Ectodermal cell (in vitro differentiated cells): ENCODE measurements around the gene E2F1.
"Not testable (repeated sequence)": the region's sequence is repeated elsewhere in the genome, so short reads cannot be mapped to it uniquely, and the experiment has no call there.

Experiments
- H3K27ac ChIP-seq: 2 replicates; pipeline ENCODE4 v1.7.0; 2013; ENCODE audit warnings: mild to moderate bottlenecking, low read depth, low read length; ENCODE audit not compliant: insufficient read depth, poor library complexity, severe bottlenecking
- H3K27me3 ChIP-seq: 2 replicates; pipeline ENCODE4 v1.7.0; 2013; ENCODE audit warnings: mild to moderate bottlenecking, low read length; ENCODE audit not compliant: insufficient read depth, control insufficient read depth, poor library complexity, severe bottlenecking
- H3K36me3 ChIP-seq: one replicate; pipeline ENCODE4 v1.7.0; 2013; ENCODE audit warnings: low read length; ENCODE audit not compliant: control insufficient read depth, insufficient read depth
- H3K4me1 ChIP-seq: one replicate; pipeline ENCODE4 v1.7.0; 2013; ENCODE audit warnings: low read length; ENCODE audit not compliant: control insufficient read depth, insufficient read depth
- H3K4me3 ChIP-seq: 2 replicates; pipeline ENCODE4 v1.7.0; 2013; ENCODE audit warnings: low read depth, low read length, control low read depth; ENCODE audit not compliant: insufficient read depth
- H3K9me3 ChIP-seq: 2 replicates; pipeline ENCODE4 v1.7.0; 2013; ENCODE audit warnings: mild to moderate bottlenecking, low read length, moderate library complexity; ENCODE audit not compliant: control insufficient read depth
- WGBS, 2 experiments: methylation state at CpG; one replicate each; pipeline ENCODE4 v1.1.7; 2013; ENCODE audit warnings: missing lambda C conversion rate in 2 of 2; 5-methylcytosine and 5-hydroxymethylcytosine counted together

The E2F1 gene

DNA sequence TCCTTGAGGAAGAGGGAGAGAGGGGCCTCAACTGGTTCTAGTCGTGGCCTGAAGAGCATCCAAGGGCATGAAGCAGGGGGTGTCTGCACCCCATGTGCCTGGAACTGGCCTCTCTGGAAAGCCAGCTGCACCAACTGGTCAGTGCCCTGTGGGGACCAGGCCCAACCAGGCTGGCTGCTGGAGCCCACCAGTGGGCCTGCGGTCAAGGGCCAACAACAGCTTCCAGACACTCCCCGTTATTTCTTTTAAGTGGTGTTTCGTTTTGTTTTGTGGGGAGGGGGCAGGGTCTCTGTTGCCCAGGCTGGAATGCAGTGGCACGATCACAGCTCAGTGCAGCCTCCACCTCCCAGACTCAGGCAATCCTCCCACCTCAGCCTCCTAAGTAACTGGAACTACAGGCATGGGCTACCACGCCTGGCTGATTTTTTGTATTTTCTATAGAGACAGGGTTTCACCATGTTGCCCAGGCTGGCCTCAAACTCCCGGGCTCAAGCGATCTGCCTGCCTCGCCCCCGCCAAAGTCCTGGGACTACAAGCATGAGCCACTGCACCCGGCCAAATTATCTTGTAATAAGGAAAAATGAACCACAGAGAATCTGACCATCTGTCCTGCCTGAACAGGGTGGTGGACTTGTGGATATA is 36.0 kb downstream of the E2F1 start:
- 91% methylated on average over 11 of the region's 11 CpGs for WGBS, 2 experiments
- H3K9me3 ChIP-seq, result no peaks in the 10 kb centered on the region
- no peak overlapping the region for H3K27ac ChIP-seq
- H3K36me3 ChIP-seq, result no peaks in the 10 kb centered on the region
- no peak overlapping the region for H3K4me3 ChIP-seq
- no peaks in the 10 kb centered on the region for H3K4me1 ChIP-seq
- H3K27me3 ChIP-seq, result no peaks in the 10 kb centered on the region

DNA sequence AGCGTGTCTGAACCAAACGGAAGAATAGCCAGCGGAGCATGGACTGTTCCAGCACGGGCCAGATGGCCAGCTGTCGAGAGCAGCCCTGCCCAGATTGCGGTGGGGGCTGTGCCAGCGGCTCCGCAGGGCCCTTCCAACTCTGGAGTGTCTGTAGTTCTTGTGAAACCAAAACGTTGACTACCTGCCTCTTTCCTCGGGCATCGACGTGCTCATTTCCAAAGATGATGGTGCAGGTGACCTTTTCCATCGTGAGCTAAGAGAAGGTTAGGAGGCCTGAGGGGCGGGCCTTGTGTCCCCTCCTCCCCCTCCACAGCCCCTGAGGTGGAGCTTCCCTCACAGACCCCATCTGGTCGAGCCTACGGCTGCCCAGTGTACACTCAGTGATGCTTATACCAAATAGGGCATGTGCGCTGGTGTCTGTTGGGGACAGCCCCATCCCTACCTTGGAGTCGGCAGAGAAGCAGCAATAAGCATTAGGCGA is 36.9 kb downstream of the E2F1 start:
- H3K36me3 ChIP-seq, result peaks cover 1% of the 10 kb centered on the region
- H3K27me3 ChIP-seq, result no peaks in the 10 kb centered on the region
- H3K9me3 ChIP-seq, result no peaks in the 10 kb centered on the region
- no peak overlapping the region for H3K27ac ChIP-seq
- H3K4me1 ChIP-seq, result no peaks in the 10 kb centered on the region
- no peak overlapping the region for H3K4me3 ChIP-seq
- 89 to 92% methylated on average over 19 of the region's 19 CpGs for WGBS, 2 experiments

DNA sequence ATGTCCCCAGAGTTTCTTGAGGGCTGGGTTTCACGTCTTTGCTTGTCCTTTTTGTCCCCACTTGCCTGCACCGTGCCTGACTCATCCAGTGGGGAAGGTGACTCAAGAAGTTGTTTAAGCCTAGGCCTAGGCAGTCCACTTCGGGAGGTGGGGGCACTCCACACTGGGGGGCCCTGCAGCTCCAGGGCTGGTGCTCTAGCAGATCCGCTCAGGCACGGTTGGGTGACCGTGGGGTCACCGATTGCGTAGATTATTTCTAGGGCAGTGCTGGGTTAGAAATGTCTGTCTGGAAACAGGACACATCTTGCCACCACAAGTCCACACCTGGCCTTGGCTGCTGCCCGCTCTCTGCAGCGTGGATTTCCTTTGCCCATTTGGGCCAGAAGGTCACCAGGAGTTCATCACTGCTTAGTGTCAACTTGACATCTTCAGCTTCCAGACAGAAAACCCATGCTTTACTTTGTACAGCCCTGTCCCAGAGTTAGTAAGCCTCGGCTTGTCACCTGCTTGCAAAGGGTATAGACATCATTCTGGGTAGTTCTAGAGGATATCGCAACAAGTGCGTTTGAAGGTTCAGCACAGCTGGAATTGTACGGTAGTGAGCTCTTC is 37.7 kb downstream of the E2F1 start:
- no peak overlapping the region for H3K4me3 ChIP-seq
- H3K4me1 ChIP-seq, result no peaks in the 10 kb centered on the region
- H3K36me3 ChIP-seq, result peaks cover 6% of the 10 kb centered on the region
- no peaks in the 10 kb centered on the region for H3K9me3 ChIP-seq
- no peaks in the 10 kb centered on the region for H3K27me3 ChIP-seq
- H3K27ac ChIP-seq, result no peak overlapping the region
- 94 to 95% methylated on average over 14 of the region's 14 CpGs for WGBS, 2 experiments

DNA sequence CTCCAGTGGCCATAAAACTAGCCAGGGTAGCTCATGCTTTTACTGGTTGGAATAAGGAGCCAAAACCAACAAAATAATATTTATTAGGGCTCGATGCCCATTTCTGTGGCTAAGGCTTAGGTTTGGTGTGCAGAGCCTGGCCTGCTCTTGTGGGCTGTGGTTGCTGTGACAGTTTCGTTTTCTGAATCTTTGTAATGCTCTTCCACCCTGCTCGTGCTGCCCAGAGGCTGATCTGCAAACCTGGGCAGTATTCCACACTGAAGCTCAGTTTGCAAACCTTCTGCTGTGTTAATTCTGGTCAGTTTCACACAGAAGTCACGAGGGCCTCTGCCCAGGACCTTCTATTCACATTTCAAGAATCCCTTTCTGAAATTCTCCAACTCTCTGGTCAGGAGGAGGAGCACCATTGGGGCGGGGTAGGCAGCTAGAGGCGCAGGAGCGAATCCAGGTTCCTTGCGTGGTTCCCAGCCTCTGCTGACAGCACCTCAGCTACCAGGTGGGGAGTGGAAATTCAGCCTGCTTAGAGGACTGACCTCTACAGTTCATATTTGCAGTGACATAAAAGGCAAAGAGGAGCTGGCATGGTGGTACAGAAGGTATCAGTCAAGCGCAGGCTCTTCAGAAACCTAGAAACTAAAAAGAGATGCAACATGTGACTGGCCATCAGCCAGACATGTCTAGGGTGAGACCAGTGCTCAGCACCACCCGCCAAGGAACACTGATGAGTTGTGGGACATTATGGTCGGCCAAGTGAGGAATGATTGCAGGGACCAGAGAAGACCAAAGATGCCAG is 38.4 kb downstream of the E2F1 start:
- no peaks in the 10 kb centered on the region for H3K9me3 ChIP-seq
- WGBS, 2 experiments, result 93 to 95% methylated on average over 11 of the region's 11 CpGs
- no peaks in the 10 kb centered on the region for H3K4me1 ChIP-seq
- no peak overlapping the region for H3K27ac ChIP-seq
- H3K36me3 ChIP-seq, result peaks cover 6% of the 10 kb centered on the region
- H3K4me3 ChIP-seq, result no peak overlapping the region
- no peaks in the 10 kb centered on the region for H3K27me3 ChIP-seq

DNA sequence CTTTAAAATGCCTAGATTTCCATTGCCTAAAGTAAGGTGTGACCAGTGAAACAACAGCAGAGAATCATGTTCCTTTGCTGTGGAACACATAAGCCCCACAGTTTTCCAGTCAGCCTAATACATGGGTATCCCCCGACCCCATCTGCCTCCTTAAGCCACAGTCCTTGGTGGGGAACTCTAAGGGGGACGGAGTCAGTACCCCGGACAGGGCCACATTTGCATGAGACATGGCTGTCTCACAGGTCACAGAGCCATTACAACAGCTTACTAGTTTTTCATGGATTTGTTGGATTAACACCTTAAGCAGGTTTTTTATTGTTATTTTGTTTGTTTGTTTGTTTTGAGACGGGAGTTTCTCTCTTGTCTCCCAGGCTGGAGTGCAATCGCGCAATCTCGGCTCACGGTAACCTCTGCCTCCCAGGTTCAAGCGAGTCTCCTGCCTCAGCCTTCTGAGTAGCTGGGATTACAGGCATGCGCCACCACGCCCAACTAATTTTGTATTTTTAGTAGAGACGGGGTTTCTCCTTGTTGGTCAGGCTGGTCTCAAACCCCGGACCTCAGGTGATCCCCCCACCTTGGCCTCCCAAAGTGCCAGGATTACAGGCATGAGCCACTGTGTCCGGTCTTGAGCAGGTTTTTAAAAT is 39.1 kb downstream of the E2F1 start:
- H3K27me3 ChIP-seq, H3K9me3 ChIP-seq, H3K4me3 ChIP-seq, H3K4me1 ChIP-seq, H3K27ac ChIP-seq, H3K36me3 ChIP-seq: not testable (repeated sequence)
- WGBS, 2 experiments, result 87% methylated on average over 14 of the region's 14 CpGs

DNA sequence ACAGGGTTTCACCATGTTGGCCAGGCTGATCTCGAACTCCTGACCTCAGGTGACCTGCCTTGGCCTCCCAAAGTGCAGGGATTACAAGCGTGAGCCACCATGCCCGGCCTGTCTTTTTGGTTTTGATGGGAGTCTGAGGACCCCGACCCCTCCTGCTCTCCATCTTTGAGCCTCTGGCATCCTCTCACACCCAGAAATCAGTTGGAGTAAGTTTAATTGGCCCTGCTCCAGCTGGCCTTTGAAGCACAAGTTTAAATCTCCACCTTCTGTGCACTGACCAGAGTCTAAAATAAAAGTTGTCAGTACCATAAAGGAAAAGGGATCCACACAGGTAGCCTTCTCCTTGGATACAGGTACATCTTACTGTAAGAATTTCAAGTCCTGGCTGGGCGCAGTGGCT is 40.0 kb downstream of the E2F1 start:
- Histone ChIP-seq H3K4me3 (no peak overlapping the region), H3K4me1 (no peaks in the 10 kb centered on the region), H3K36me3 (peaks cover 6% of the 10 kb centered on the region), H3K9me3 (no peaks in the 10 kb centered on the region), H3K27ac (no peak overlapping the region), H3K27me3 (no peaks in the 10 kb centered on the region)
- WGBS, 2 experiments, result 92 to 93% methylated on average over 5 of the region's 5 CpGs

DNA sequence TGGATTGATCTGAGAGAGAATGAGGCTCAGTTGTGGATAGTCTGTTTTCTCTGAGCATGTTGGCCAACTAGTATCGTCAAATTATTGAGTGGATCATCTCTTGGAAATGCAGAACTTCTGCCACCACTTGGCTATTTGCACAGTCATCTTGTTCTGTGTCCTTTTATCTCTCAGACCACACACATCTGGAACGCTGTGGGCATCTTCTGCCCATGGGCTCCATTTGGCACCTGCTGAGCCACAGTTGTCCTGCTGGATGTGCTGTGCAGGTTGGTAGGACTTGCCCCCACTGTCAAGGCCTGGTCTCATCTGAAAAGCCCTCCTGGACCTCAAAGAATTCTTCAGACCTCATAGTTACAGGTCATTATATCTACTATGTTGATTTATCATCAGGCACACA is 40.8 kb downstream of the E2F1 start:
- no peak overlapping the region for H3K4me3 ChIP-seq

DNA sequence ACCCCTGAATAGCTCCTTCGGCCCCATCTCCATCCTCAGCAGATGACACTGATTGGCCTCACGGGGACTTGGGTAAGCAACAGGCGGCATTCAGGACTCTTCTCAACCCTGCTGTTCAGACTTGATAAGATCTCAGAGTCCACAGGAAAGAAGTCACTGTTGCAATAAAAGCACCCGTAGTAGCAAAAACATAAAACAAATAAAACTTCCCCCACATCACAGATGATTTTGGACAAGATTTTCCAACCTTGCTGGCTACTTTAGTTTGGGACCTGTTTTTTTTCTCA is 41.2 kb downstream of the E2F1 start:
- no peaks in the 10 kb centered on the region for H3K9me3 ChIP-seq
- no peaks in the 10 kb centered on the region for H3K4me1 ChIP-seq
- no peak overlapping the region for H3K27ac ChIP-seq
- peaks cover 6% of the 10 kb centered on the region for H3K36me3 ChIP-seq
- no peaks in the 10 kb centered on the region for H3K27me3 ChIP-seq
- 92 to 96% methylated on average over 4 of the region's 4 CpGs for WGBS, 2 experiments
- H3K4me3 ChIP-seq, result no peak overlapping the region

More for the DNA sequence above, 40.8 kb downstream of the E2F1 start:
- Histone ChIP-seq H3K27ac (no peak overlapping the region), H3K4me1 (no peaks in the 10 kb centered on the region), H3K9me3 (no peaks in the 10 kb centered on the region), H3K27me3 (no peaks in the 10 kb centered on the region), H3K36me3 (peaks cover 6% of the 10 kb centered on the region)
- WGBS, 2 experiments, result 89 to 92% methylated on average over 2 of the region's 2 CpGs

DNA sequence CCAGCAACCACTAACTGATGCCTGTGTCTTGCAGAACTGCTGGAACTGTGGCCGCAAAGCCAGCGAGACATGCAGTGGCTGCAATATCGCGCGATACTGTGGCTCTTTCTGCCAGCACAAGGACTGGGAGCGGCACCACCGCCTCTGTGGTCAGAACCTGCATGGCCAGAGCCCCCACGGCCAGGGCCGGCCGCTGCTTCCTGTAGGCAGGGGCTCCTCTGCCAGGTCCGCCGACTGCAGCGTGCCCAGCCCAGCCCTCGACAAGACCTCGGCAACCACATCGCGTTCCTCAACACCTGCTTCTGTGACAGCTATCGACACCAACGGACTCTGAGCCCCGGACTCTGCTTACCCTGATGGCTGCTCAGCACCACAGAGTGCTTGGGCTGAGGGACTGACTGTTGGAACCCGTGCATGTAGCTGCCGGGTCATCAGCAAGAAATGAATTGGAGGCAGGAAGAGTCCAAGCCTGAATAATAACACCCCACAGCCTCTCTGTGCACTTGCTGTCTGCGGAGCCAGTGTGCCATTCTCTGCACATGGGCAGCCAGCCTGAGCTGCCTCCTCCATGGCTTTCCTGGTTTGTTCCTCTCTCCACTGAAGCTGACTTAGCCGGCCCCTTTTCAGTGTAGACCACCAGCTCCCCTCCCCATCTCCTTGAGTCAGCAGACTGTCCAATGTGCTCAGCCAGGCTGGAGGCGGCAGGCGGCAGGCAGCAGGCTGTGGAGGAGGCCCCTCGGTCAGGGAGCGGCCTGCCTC is 41.7 kb downstream of the E2F1 start:
- H3K27ac ChIP-seq, result no peak overlapping the region
- peaks cover 6% of the 10 kb centered on the region for H3K36me3 ChIP-seq
- H3K9me3 ChIP-seq, result no peaks in the 10 kb centered on the region
- no peak overlapping the region for H3K4me3 ChIP-seq
- WGBS, 2 experiments, result 96% methylated on average over 28 of the region's 28 CpGs
- no peaks in the 10 kb centered on the region for H3K27me3 ChIP-seq
- no peaks in the 10 kb centered on the region for H3K4me1 ChIP-seq
